ENCODE results near the gene BABAM2.
A peak's percentile ranks its signal among the peaks of the same experiment; 100 is the strongest.

BABAM2 gene

GRCh38 chr2:28035163-28035690 is 144.7 kb downstream of the BABAM2 start:
- FAIRE-seq = no peak

GRCh38 chr2:28035816-28036215 is 145.3 kb downstream of the BABAM2 start:
- FAIRE-seq = no peak

- no peak for FAIRE-seq
These were observed 145.8 kb downstream of the BABAM2 start for GRCh38 chr2:28036307-28036706.

GRCh38 chr2:28038722-28039121 is 148.2 kb downstream of the BABAM2 start:
- no peak for FAIRE-seq

GRCh38 chr2:28045676-28046351 is 155.3 kb downstream of the BABAM2 start:
- peak; percentile 43 for FAIRE-seq

GRCh38 chr2:28046921-28047320 is 156.4 kb downstream of the BABAM2 start:
- no peak for FAIRE-seq

GRCh38 chr2:28047681-28048080 is 157.2 kb downstream of the BABAM2 start:
- no peak for FAIRE-seq

GRCh38 chr2:28048341-28048740 is 157.8 kb downstream of the BABAM2 start:
- no peak for FAIRE-seq

GRCh38 chr2:28049416-28049815 is 158.9 kb downstream of the BABAM2 start:
- FAIRE-seq = no peak

- FAIRE-seq = no peak
These were observed 159.4 kb downstream of the BABAM2 start for GRCh38 chr2:28049899-28050298.

- FAIRE-seq = no peak
These were observed 162.2 kb downstream of the BABAM2 start for GRCh38 chr2:28052691-28053090.

GRCh38 chr2:28053597-28053996 is 163.1 kb downstream of the BABAM2 start:
- no peak for FAIRE-seq

GRCh38 chr2:28054916-28055315 is 164.4 kb downstream of the BABAM2 start:
- FAIRE-seq = no peak

- FAIRE-seq = no peak
These were observed 164.9 kb downstream of the BABAM2 start for GRCh38 chr2:28055325-28055970.

GRCh38 chr2:28058791-28059190 is 168.3 kb downstream of the BABAM2 start:
- FAIRE-seq = no peak

- no peak for FAIRE-seq
These were observed 172.3 kb downstream of the BABAM2 start for GRCh38 chr2:28062867-28063266.

GRCh38 chr2:28063492-28063962 is 173.0 kb downstream of the BABAM2 start:
- no peak for FAIRE-seq

- FAIRE-seq = no peak
These were observed 177.1 kb downstream of the BABAM2 start for GRCh38 chr2:28067602-28068001.

GRCh38 chr2:28068088-28068487 is 177.6 kb downstream of the BABAM2 start:
- no peak for FAIRE-seq

- no peak for FAIRE-seq
These were observed 178.0 kb downstream of the BABAM2 start for GRCh38 chr2:28068527-28068926.

- FAIRE-seq = no peak
These were observed 180.7 kb downstream of the BABAM2 start for GRCh38 chr2:28071221-28071620.

- no peak for FAIRE-seq
These were observed 183.6 kb downstream of the BABAM2 start for GRCh38 chr2:28074137-28074536.

- no peak for FAIRE-seq
These were observed 190.4 kb downstream of the BABAM2 start for GRCh38 chr2:28080911-28081310.

- FAIRE-seq = no peak
These were observed 191.6 kb downstream of the BABAM2 start for GRCh38 chr2:28082131-28082530.

All from islet of Langerhans (tissue), 1 donor.